Measurements from ENCODE around the gene RNF126. TPM values are rescaled to one million over a fixed set of nuclear protein-coding genes. Genes with fewer than 3 reads are reported as not detected.

RNF126 gene
- total RNA-seq, 1 experiment from 2014 or later = 93.3 TPM

GRCh38 chr19:644363-644762 is 18.7 kb downstream of the RNF126 start:
- no peak for DNase-seq (ENCODE audit: low spot score)
- no peak for TF ChIP-seq EZH2 (IDR thresholded peaks at IDR 0.05; ENCODE audit: borderline replicate concordance, low read depth, low read length, poor library complexity, severe bottlenecking)
- no peak for TF ChIP-seq CTCF (conservative IDR thresholded peaks at IDR 0.05; ENCODE audit: low read depth, low read length)
- CTCF ChIA-PET = no interaction called here
- BruUV-seq (replicated peaks) = no TSS peak
- Histone ChIP-seq H3K4me3 (ENCODE audit: low read depth, low read length, poor library complexity, severe bottlenecking) (no peak overlapping the region), H3K27me3 (replicated peaks; ENCODE audit: insufficient read depth, low read depth, low read length, poor library complexity) (no peaks in the 10 kb centered on the region), H3K36me3 (ENCODE audit: insufficient read depth, low read length, poor library complexity, severe bottlenecking) (peaks cover 39% of the 10 kb centered on the region), H3K9me3 (ENCODE audit: low read depth, low read length, poor library complexity, severe bottlenecking) (no peaks in the 10 kb centered on the region), H3K27ac (ENCODE audit: low read depth, low read length, poor library complexity, severe bottlenecking) (no peak overlapping the region), H3K4me1 (ENCODE audit: insufficient read depth, low read length, poor library complexity, severe bottlenecking) (no peaks in the 10 kb centered on the region)
- POLR2A ChIA-PET (ENCODE audit: low non-redundant PET) = no interaction called here
- intact Hi-C loops (cut with micrococcal nuclease; ENCODE audit: unreplicated experiment) = no loop called here

- POLR2A ChIA-PET (ENCODE audit: low non-redundant PET) = no interaction called here
- no peak for DNase-seq (ENCODE audit: low spot score)
- no peak overlapping the region for H3K4me3 ChIP-seq (ENCODE audit: low read depth, low read length, poor library complexity, severe bottlenecking)
Measured at GRCh38 chr19:643736-644135, 19.3 kb downstream of the RNF126 start.

GRCh38 chr19:642767-643727 is 20.0 kb downstream of the RNF126 start:
- no peak for DNase-seq (ENCODE audit: low spot score)
- no TSS peak for BruUV-seq (replicated peaks)
- TF ChIP-seq CTCF (conservative IDR thresholded peaks at IDR 0.05; ENCODE audit: low read depth, low read length) (no peak), EZH2 (IDR thresholded peaks at IDR 0.05; ENCODE audit: borderline replicate concordance, low read depth, low read length, poor library complexity, severe bottlenecking) (no peak)
- peaks cover 28% of the 10 kb centered on the region for H3K36me3 ChIP-seq (ENCODE audit: insufficient read depth, low read length, poor library complexity, severe bottlenecking)
- H3K9me3 ChIP-seq (ENCODE audit: low read depth, low read length, poor library complexity, severe bottlenecking) = no peaks in the 10 kb centered on the region
- H3K4me1 ChIP-seq (ENCODE audit: insufficient read depth, low read length, poor library complexity, severe bottlenecking) = no peaks in the 10 kb centered on the region
- CTCF ChIA-PET = no interaction called here
- no peak overlapping the region for H3K4me3 ChIP-seq (ENCODE audit: low read depth, low read length, poor library complexity, severe bottlenecking)
- intact Hi-C loops (cut with micrococcal nuclease; ENCODE audit: unreplicated experiment) = no loop called here
- POLR2A ChIA-PET (ENCODE audit: low non-redundant PET) = no interaction called here
- H3K27ac ChIP-seq (ENCODE audit: low read depth, low read length, poor library complexity, severe bottlenecking) = no peak overlapping the region
- no peaks in the 10 kb centered on the region for H3K27me3 ChIP-seq (replicated peaks; ENCODE audit: insufficient read depth, low read depth, low read length, poor library complexity)

More at GRCh38 chr19:643736-644135, 19.3 kb downstream of the RNF126 start:
- peaks cover 33% of the 10 kb centered on the region for H3K36me3 ChIP-seq (ENCODE audit: insufficient read depth, low read length, poor library complexity, severe bottlenecking)
- BruUV-seq (replicated peaks) = no TSS peak
- H3K9me3 ChIP-seq (ENCODE audit: low read depth, low read length, poor library complexity, severe bottlenecking) = no peaks in the 10 kb centered on the region
- TF ChIP-seq EZH2 (IDR thresholded peaks at IDR 0.05; ENCODE audit: borderline replicate concordance, low read depth, low read length, poor library complexity, severe bottlenecking) (no peak), CTCF (conservative IDR thresholded peaks at IDR 0.05; ENCODE audit: low read depth, low read length) (no peak)
- H3K4me1 ChIP-seq (ENCODE audit: insufficient read depth, low read length, poor library complexity, severe bottlenecking) = no peaks in the 10 kb centered on the region
- no peak overlapping the region for H3K27ac ChIP-seq (ENCODE audit: low read depth, low read length, poor library complexity, severe bottlenecking)
- CTCF ChIA-PET = no interaction called here
- intact Hi-C loops (cut with micrococcal nuclease; ENCODE audit: unreplicated experiment) = no loop called here
- H3K27me3 ChIP-seq (replicated peaks; ENCODE audit: insufficient read depth, low read depth, low read length, poor library complexity) = no peaks in the 10 kb centered on the region

All from A673 (cell line).